Endothelial cell of umbilical vein (primary cell): ENCODE data around the gene ARHGAP45. TPM values are rescaled to one million over a fixed set of nuclear protein-coding genes. Genes with fewer than 3 reads are reported as not detected.

Source experiments
- BruUV-seq: library from RNA; stranded (reverse); fragments of 400-500 nt; replicated peaks from 2 replicates; lab custom pipeline; 2021; lab: Mats Ljungman, UMichigan
- CTCF ChIA-PET: fragments of 300-600, 350-600 bp; sonication (Branson Sonifier 250); formaldehyde crosslinking; loops from one replicate; lab custom pipeline; 2021; ENCODE audit warnings: antibody characterized with exemption, inconsistent platforms; lab: Charles Lee
- POLR2A ChIA-PET: fragments of 300-600, 350-600 bp; sonication (Branson Sonifier 250); formaldehyde crosslinking; loops from one replicate; lab custom pipeline; 2021; ENCODE audit warnings: antibody characterized with exemption, inconsistent platforms; lab: Charles Lee
- DNase-seq: peaks from one replicate; pipeline ENCODE4 v3.0.0-alpha.2; 2011; ENCODE audit warnings: low read depth, low spot score
- FAIRE-seq: peaks from 2 replicates; lab custom pipeline; 2011; peaks lifted over from hg19 to GRCh38; lab: Jason Lieb, UNC
- H2AFZ ChIP-seq: 2 replicates; pipeline ENCODE4 v1.6.0; 2012; ENCODE audit warnings: low read depth, low read length, control low read depth, inconsistent platforms
- H3K27ac ChIP-seq: 2 replicates; pipeline ENCODE4 v1.5.1; 2011; ENCODE audit warnings: low read depth, mild to moderate bottlenecking, control low read depth, low read length, moderate library complexity; ENCODE audit not compliant: insufficient read depth
- H3K27me3 ChIP-seq, 2 experiments: 2 replicates each; pipeline versions ENCODE4 v1.6.0 to v1.6.1; 2011; ENCODE audit warnings: low read length in 2 of 2, mixed read lengths in 1 of 2; ENCODE audit not compliant: control insufficient read depth in 2 of 2, insufficient read depth in 2 of 2
- H3K36me3 ChIP-seq, 2 experiments: 2 replicates in 1 of 2; 3 replicates in 1 of 2; pipeline ENCODE4 v1.5.1; 2011; ENCODE audit warnings: low read length in 2 of 2, mild to moderate bottlenecking in 1 of 2, moderate library complexity in 1 of 2; ENCODE audit not compliant: control insufficient read depth in 2 of 2, insufficient read depth in 2 of 2; ENCODE audit errors: extremely low read depth in 1 of 2
- H3K4me1 ChIP-seq: 3 replicates; pipeline ENCODE4 v1.5.1; 2011; ENCODE audit warnings: mild to moderate bottlenecking, low read length; ENCODE audit not compliant: control insufficient read depth, insufficient read depth; ENCODE audit errors: extremely low read depth
- H3K4me2 ChIP-seq: 2 replicates; pipeline ENCODE4 v1.6.1; 2011; ENCODE audit warnings: low read length, control low read depth, mixed read lengths; ENCODE audit not compliant: insufficient read depth
- H3K4me3 ChIP-seq, 3 experiments: fragments of 200-600 bp in 1 of 3; sonication (generic), shearing (Covaris generic) in 1 of 3; replicated peaks in 1 of 3; 2 replicates each; pipeline ENCODE4 v1.5.1; 2011 to 2016; ENCODE audit warnings: control low read depth in 3 of 3, low read length in 3 of 3, mild to moderate bottlenecking in 2 of 3, inconsistent platforms in 1 of 3, low read depth in 1 of 3, moderate library complexity in 1 of 3; ENCODE audit not compliant: insufficient read depth in 1 of 3
- H3K79me2 ChIP-seq: 2 replicates; pipeline ENCODE4 v1.6.0; 2012; ENCODE audit warnings: low read length, inconsistent platforms; ENCODE audit not compliant: control insufficient read depth, insufficient read depth
- H3K9ac ChIP-seq: replicated peaks from 2 replicates; pipeline ENCODE3; 2011; ENCODE audit warnings: low read length, control low read depth; ENCODE audit not compliant: insufficient read depth; ENCODE audit errors: extremely low read depth
- H3K9me1 ChIP-seq: replicated peaks from 3 replicates; pipeline ENCODE4 v1.6.0; 2011; ENCODE audit warnings: mild to moderate bottlenecking, low read length; ENCODE audit not compliant: control insufficient read depth, insufficient read depth; ENCODE audit errors: extremely low read depth
- H3K9me3 ChIP-seq: replicated peaks from 2 replicates; pipeline ENCODE4 v1.5.1; 2012; ENCODE audit warnings: low read length, inconsistent platforms; ENCODE audit not compliant: control insufficient read depth, insufficient read depth
- H4K20me1 ChIP-seq: replicated peaks from 2 replicates; pipeline ENCODE3; 2011; ENCODE audit warnings: mild to moderate bottlenecking, low read length; ENCODE audit not compliant: control insufficient read depth, insufficient read depth; ENCODE audit errors: extremely low read depth
- CTCF ChIP-seq, 2 donors: IDR thresholded peaks; 1 replicate in 1 of 2; 2 replicates in 1 of 2; pipeline ENCODE4 v1.5.1; 2011; ENCODE audit warnings: low read length in 2 of 2, mild to moderate bottlenecking in 2 of 2, moderate library complexity in 2 of 2, control low read depth in 1 of 2, inconsistent platforms in 1 of 2, low read depth in 1 of 2; ENCODE audit not compliant: insufficient read depth in 1 of 2; ENCODE audit errors: extremely low read depth in 1 of 2
- EZH2 ChIP-seq: IDR thresholded peaks from 2 replicates; pipeline ENCODE4 v1.6.1; 2012; ENCODE audit warnings: borderline replicate concordance, low read depth, mild to moderate bottlenecking, moderate library complexity, low read length, inconsistent platforms; ENCODE audit not compliant: severe bottlenecking
- FOS ChIP-seq: IDR thresholded peaks from 2 replicates; pipeline ENCODE4 v1.6.1; 2011; ENCODE audit warnings: mild to moderate bottlenecking, low read length, moderate library complexity, borderline replicate concordance; ENCODE audit not compliant: insufficient read depth
- GATA2 ChIP-seq: IDR thresholded peaks from 2 replicates; pipeline ENCODE4 v1.7.0; 2011; ENCODE audit warnings: low read depth, mild to moderate bottlenecking, moderate library complexity, mixed read lengths, low read length; ENCODE audit not compliant: insufficient read length, insufficient read depth
- JUN ChIP-seq: IDR thresholded peaks from 2 replicates; pipeline ENCODE4 v1.6.1; 2011; ENCODE audit warnings: borderline replicate concordance, low read depth; ENCODE audit not compliant: insufficient read length, insufficient read depth
- MAX ChIP-seq: IDR thresholded peaks from 2 replicates; pipeline ENCODE4 v1.6.1; 2011; ENCODE audit not compliant: insufficient read depth, insufficient read length
- MYC ChIP-seq: IDR thresholded peaks from one replicate; pipeline ENCODE4 v1.6.1; 2011; ENCODE audit warnings: mild to moderate bottlenecking, low read depth, low read length
- POLR2A ChIP-seq: IDR thresholded peaks from 2 replicates; pipeline ENCODE4 v1.6.1; 2012; ENCODE audit warnings: low read depth, mild to moderate bottlenecking, control low read depth, low read length
- POLR2AphosphoS5 ChIP-seq: IDR thresholded peaks from 2 replicates; pipeline ENCODE4 v1.6.1; 2012; ENCODE audit warnings: low read depth, mild to moderate bottlenecking, control low read depth, low read length, moderate library complexity; ENCODE audit not compliant: insufficient read depth
- dilution Hi-C: fragments of 300-500 bp; cut with MboI; formaldehyde crosslinking; loops from one replicate; pipeline ENCODE4 v1.15.0; 2019; ENCODE audit warnings: low sequenced_read_pairs; ENCODE audit not compliant: extremely low pct_ligation_motif_present
- intact Hi-C: fragments of 100-400 bp; cut with micrococcal nuclease; formaldehyde crosslinking; loops from one replicate; pipeline ENCODE4 v1.10.0; 2022
- polyA plus RNA-seq, 4 experiments: library from polyadenylated mRNA; depleted of rRNA in 3 of 4; stranded (reverse) in 3 of 4; unstranded in 1 of 4; fragments of >200 nt; gene quantifications; 2 replicates each; pipeline versions ENCODE4 v1.2.1 to v1.2.3, GENCODE V29; 2011 to 2012; ENCODE audit warnings: missing spikeins in 1 of 4
- total RNA-seq: library from RNA; stranded (reverse); gene quantifications from 2 replicates; pipeline ENCODE4 v1.2.3, GENCODE V29; 2021

The ARHGAP45 gene
- total and polyA plus RNA-seq, 2 donors (not counting 3 experiments of a cell fraction or from before 2014, with no cell fraction given): 7.5 to 10.4 TPM

- DNase-seq: no peak
- dilution Hi-C loops (no loop called here), intact Hi-C loops (no loop called here)
- no TSS peak for BruUV-seq
- Histone ChIP-seq H4K20me1 (no peaks in the 10 kb centered on the region), H2AFZ (no peak overlapping the region), H3K36me3 (peaks cover 21 to 69% of the 10 kb centered on the region in 2 experiments), H3K4me3 (no peak overlapping the region), H3K27ac (no peak overlapping the region), H3K27me3 (no peaks in the 10 kb centered on the region), H3K4me2 (no peak overlapping the region), H3K4me1 (no peaks in the 10 kb centered on the region), H3K9ac (no peak overlapping the region), H3K9me1 (no peaks in the 10 kb centered on the region), H3K79me2 (peaks cover 6% of the 10 kb centered on the region), H3K9me3 (no peaks in the 10 kb centered on the region)
- CTCF ChIA-PET: no interaction called here
- TF ChIP-seq POLR2AphosphoS5 (no peak), CTCF (IDR thresholded peaks at IDR 0.05; ENCODE audit: extremely low read depth in 1 of 2, insufficient read depth in 1 of 2, low read depth in 1 of 2, low read length in 2 of 2) (no peak), FOS (no peak), MYC (no peak), POLR2A (no peak), EZH2 (no peak), JUN (no peak), MAX (no peak), GATA2 (no peak)
- no peak for FAIRE-seq
- POLR2A ChIA-PET: no interaction called here
Measured at GRCh38 chr19:1119475-1120217, 52.7 kb downstream of the ARHGAP45 start.
